GM12878 (cell line): Measurements from ENCODE around the gene SMAP1.

Source experiments
- PAX8 ChIP-seq: fragments of 450-650 bp; IDR thresholded peaks from 2 replicates; pipeline ENCODE4 v1.6.1; 2017; ENCODE audit warnings: mild to moderate bottlenecking, moderate library complexity
- SPI1 ChIP-seq: IDR thresholded peaks from 2 replicates; pipeline ENCODE4 v1.6.1; 2011; ENCODE audit warnings: low read depth, mild to moderate bottlenecking, low read length, moderate library complexity, borderline replicate concordance; ENCODE audit not compliant: insufficient read depth

- no peak for TF ChIP-seq PAX8
- peak; percentile 30; the same call in 1 of the 2 replicates for TF ChIP-seq SPI1
Observed at GRCh38 chr6:70797625-70798024, 129.9 kb downstream of the SMAP1 start.
